A673 (cell line): Measurements from ENCODE around the gene TCERG1L.

Experiments used
- EZH2 ChIP-seq: fragments of 200-600 bp; sonication (generic); IDR thresholded peaks from 2 replicates; pipeline ENCODE4 v1.6.1; 2017; ENCODE audit warnings: borderline replicate concordance, low read depth, mild to moderate bottlenecking, mixed read lengths, antibody characterized with exemption, low read length; ENCODE audit not compliant: poor library complexity, severe bottlenecking
- TF ChIP-seq, protein P1 (sequence below): fragments of 300-800, 200-600 bp; sonication (generic); conservative IDR thresholded peaks from 2 replicates; pipeline ENCODE4 v1.5.1; 2017; ENCODE audit warnings: low read depth, mild to moderate bottlenecking, antibody characterized with exemption, low read length, moderate library complexity, mixed read lengths

DNA sequence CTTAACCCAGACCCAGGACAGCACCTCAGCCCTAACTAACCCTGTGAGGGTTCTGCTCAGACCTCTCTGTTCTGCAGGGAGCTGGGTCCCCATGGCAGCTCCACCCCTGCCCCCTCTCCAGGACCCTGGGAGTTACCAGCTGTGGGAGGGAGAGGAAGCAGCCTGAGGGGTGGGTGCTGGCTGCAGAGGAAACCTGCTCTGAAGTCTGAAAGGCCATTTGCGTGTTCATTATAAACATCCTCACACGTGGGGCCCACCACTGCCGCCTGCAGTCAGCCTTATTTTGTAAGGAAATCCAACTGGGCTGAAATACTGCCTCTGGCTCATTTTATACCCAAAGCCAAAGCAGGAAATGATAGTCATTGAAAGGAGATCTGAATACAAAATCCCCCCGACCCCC, 195.7 kb downstream of the TCERG1L start:
- TF ChIP-seq, protein P1, sequence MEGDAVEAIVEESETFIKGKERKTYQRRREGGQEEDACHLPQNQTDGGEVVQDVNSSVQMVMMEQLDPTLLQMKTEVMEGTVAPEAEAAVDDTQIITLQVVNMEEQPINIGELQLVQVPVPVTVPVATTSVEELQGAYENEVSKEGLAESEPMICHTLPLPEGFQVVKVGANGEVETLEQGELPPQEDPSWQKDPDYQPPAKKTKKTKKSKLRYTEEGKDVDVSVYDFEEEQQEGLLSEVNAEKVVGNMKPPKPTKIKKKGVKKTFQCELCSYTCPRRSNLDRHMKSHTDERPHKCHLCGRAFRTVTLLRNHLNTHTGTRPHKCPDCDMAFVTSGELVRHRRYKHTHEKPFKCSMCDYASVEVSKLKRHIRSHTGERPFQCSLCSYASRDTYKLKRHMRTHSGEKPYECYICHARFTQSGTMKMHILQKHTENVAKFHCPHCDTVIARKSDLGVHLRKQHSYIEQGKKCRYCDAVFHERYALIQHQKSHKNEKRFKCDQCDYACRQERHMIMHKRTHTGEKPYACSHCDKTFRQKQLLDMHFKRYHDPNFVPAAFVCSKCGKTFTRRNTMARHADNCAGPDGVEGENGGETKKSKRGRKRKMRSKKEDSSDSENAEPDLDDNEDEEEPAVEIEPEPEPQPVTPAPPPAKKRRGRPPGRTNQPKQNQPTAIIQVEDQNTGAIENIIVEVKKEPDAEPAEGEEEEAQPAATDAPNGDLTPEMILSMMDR = 0 out of 2 replicates have a peak, but pooled peaks have one; percentile 13
- no peak for TF ChIP-seq EZH2
